Measurements from ENCODE around the gene PARD3. TPM values are rescaled to one million over a fixed set of nuclear protein-coding genes. Genes with fewer than 3 reads are reported as not detected.

The PARD3 gene
- total RNA-seq, 1 experiment from 2014 or later = 154 TPM

DNA sequence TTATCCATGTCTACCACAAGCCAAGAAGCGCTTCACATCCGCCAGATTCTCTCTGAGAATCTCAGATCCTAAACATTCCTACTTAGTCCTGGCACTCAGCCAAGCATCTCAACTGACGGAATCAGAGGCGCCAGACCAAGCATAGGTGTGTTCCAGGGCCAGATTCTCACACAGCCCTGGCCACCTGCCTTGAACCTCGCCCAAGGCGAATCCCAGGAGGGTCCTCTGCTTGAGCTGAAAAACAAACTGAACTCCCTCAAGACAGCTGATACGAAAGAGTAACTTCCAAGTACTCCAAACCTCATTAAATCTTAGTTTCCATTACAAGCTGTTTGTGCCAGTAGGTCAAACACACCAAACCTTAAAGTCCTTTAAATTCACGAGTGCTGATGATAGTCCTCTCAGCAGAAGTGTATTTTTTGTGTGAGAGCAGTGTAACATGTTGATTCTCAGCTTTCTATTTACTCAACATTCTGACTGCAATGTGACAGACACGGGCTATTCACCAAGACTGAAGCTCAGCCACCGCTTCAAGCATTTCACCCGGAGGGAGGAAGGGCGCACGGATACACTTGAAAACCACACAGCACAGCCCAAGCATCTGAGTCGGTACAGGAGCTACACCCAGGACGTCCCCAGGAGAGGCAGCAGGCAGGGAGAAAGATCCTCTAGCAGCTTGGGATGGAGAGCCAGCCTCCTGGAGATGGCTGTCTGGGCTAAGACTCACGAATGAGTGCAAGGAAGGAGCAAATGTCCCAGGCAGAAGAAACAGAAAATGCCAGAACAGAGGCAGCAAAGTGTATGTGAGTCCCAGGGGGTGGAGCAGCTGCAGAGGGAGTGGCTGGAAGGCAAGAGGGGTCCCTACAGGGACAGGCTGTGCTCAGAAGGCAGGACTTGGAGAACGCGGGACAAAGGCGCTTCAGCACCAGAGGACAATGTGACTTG is 6.0 kb downstream of the PARD3 start:
- no peak overlapping the region for H3K9ac ChIP-seq (ENCODE audit: low read length)
- no peak for ATAC-seq
- H4K20me1 ChIP-seq (ENCODE audit: low read length) = peaks cover 72% of the 10 kb centered on the region
- H3K4me2 ChIP-seq (ENCODE audit: low read length) = no peak overlapping the region
- peaks cover 95% of the 10 kb centered on the region for H3K79me2 ChIP-seq (ENCODE audit: low read length)
- H3K27me3 ChIP-seq (ENCODE audit: low read length) = no peaks in the 10 kb centered on the region
- no peaks in the 10 kb centered on the region for H3F3A ChIP-seq (ENCODE audit: low read length, unreplicated experiment)
- DNase-seq = no peak
- H3K9me2 ChIP-seq (replicated peaks; ENCODE audit: low read length) = no peaks in the 10 kb centered on the region
- POLR2A ChIA-PET (ENCODE audit: unreplicated experiment) = no interaction called here
- CTCF ChIA-PET = interaction anchor here (0.6 to 1.0 kb wide), 2 partner anchors 7 to 86 kb away, joined by 3 to 5 read pairs; no protein-coding TSS in a partner anchor
- no peak overlapping the region for H2AFZ ChIP-seq (ENCODE audit: low read length)
- no peaks in the 10 kb centered on the region for H3K9me3 ChIP-seq (ENCODE audit: low read length)
- intact Hi-C loops (cut with micrococcal nuclease) = no loop called here
- TF ChIP-seq EZH2phosphoT487 (IDR thresholded peaks at IDR 0.05; ENCODE audit: borderline replicate concordance, low read length) (no peak), EZH2 (IDR thresholded peaks at IDR 0.05; ENCODE audit: low read length, unreplicated experiment) (no peak)
- TF ChIP-seq, protein P1, sequence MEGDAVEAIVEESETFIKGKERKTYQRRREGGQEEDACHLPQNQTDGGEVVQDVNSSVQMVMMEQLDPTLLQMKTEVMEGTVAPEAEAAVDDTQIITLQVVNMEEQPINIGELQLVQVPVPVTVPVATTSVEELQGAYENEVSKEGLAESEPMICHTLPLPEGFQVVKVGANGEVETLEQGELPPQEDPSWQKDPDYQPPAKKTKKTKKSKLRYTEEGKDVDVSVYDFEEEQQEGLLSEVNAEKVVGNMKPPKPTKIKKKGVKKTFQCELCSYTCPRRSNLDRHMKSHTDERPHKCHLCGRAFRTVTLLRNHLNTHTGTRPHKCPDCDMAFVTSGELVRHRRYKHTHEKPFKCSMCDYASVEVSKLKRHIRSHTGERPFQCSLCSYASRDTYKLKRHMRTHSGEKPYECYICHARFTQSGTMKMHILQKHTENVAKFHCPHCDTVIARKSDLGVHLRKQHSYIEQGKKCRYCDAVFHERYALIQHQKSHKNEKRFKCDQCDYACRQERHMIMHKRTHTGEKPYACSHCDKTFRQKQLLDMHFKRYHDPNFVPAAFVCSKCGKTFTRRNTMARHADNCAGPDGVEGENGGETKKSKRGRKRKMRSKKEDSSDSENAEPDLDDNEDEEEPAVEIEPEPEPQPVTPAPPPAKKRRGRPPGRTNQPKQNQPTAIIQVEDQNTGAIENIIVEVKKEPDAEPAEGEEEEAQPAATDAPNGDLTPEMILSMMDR (conservative IDR thresholded peaks at IDR 0.05; ENCODE audit: low read depth, low read length) = no peak
- no peaks in the 10 kb centered on the region for H3K36me3 ChIP-seq (ENCODE audit: low read depth, low read length)
- H3K27ac ChIP-seq (ENCODE audit: low read length) = no peak overlapping the region
- H3K4me3 ChIP-seq (ENCODE audit: low read length) = no peak overlapping the region
- peaks cover 31% of the 10 kb centered on the region for H3K4me1 ChIP-seq (ENCODE audit: insufficient read depth, low read length)
- no TSS peak for BruUV-seq (replicated peaks)

DNA sequence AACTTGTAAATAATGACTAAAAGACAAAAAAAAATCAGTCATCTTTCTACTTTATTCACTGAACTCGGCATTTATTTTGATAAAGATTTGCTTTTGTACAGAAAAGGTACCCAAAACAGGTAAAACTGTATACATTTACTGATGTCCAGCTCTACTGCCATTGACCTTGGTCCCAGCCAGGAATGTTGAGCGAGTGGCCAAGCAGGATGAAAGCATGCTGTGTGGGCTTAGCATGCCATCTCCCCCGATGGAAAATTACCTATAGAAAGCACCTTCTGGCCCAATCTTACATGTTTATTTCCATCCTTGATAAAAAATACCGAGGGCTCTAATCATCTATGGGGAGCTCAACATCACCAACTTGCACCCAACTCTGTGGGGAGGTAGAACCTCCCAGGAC is 6.8 kb downstream of the PARD3 start:
- Histone ChIP-seq H3K36me3 (ENCODE audit: low read depth, low read length) (0 out of 2 replicates have a peak, but pooled peaks cover under 1% of the 10 kb centered on the region), H3K4me1 (ENCODE audit: insufficient read depth, low read length) (peaks cover 30% of the 10 kb centered on the region), H4K20me1 (ENCODE audit: low read length) (peaks cover 70% of the 10 kb centered on the region), H3K9ac (ENCODE audit: low read length) (no peak overlapping the region), H3F3A (ENCODE audit: low read length, unreplicated experiment) (no peaks in the 10 kb centered on the region), H3K4me2 (ENCODE audit: low read length) (no peak overlapping the region), H3K27me3 (ENCODE audit: low read length) (no peaks in the 10 kb centered on the region), H2AFZ (ENCODE audit: low read length) (no peak overlapping the region), H3K79me2 (ENCODE audit: low read length) (peaks cover 95% of the 10 kb centered on the region), H3K9me2 (replicated peaks; ENCODE audit: low read length) (no peaks in the 10 kb centered on the region), H3K27ac (ENCODE audit: low read length) (no peak overlapping the region), H3K9me3 (ENCODE audit: low read length) (no peaks in the 10 kb centered on the region), H3K4me3 (ENCODE audit: low read length) (no peak overlapping the region)
- DNase-seq = no peak
- no TSS peak for BruUV-seq (replicated peaks)
- ChIA-PET POLR2A (ENCODE audit: unreplicated experiment) (no interaction called here), CTCF (interaction anchor here (1.0 kb wide), 1 partner anchor 8 kb away, joined by 5 read pairs; no protein-coding TSS in a partner anchor)
- ATAC-seq = no peak
- intact Hi-C loops (cut with micrococcal nuclease) = no loop called here
- TF ChIP-seq, protein P1 (conservative IDR thresholded peaks at IDR 0.05; ENCODE audit: low read depth, low read length) = no peak
- no peak for TF ChIP-seq EZH2 (IDR thresholded peaks at IDR 0.05; ENCODE audit: low read length, unreplicated experiment)
- TF ChIP-seq EZH2phosphoT487 (IDR thresholded peaks at IDR 0.05; ENCODE audit: borderline replicate concordance, low read length) = no peak

DNA sequence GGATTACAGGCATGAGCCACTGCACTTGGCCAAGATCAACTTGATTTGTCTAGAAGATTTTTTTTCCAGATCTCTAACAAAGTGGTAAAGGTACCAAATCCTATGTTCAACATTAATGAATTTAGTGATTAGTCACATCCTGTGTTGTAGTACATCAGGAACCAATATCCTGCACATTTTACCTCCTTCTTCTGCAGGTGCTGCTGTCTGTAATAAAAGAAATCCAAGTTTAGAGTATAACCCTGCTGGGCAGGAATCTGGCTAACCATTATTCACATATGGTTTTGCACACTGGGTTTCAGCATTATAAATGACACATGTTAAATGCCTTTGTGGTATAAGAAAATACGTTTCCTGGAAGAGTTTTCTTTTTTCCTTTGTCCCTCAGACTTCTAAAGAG is 10.8 kb downstream of the PARD3 start:
- Histone ChIP-seq H3K27ac (ENCODE audit: low read length) (no peak overlapping the region), H4K20me1 (ENCODE audit: low read length) (peaks cover 46% of the 10 kb centered on the region), H3K9me2 (replicated peaks; ENCODE audit: low read length) (no peaks in the 10 kb centered on the region), H2AFZ (ENCODE audit: low read length) (no peak overlapping the region), H3K4me2 (ENCODE audit: low read length) (peak overlapping the region; percentile 0; the same call in 1 of the 2 replicates), H3K4me3 (ENCODE audit: low read length) (no peak overlapping the region), H3K36me3 (ENCODE audit: low read depth, low read length) (peaks cover 6% of the 10 kb centered on the region; the same call in 1 of the 2 replicates), H3K27me3 (ENCODE audit: low read length) (no peaks in the 10 kb centered on the region), H3K9me3 (ENCODE audit: low read length) (no peaks in the 10 kb centered on the region), H3F3A (ENCODE audit: low read length, unreplicated experiment) (no peaks in the 10 kb centered on the region), H3K9ac (ENCODE audit: low read length) (no peak overlapping the region), H3K4me1 (ENCODE audit: insufficient read depth, low read length) (peaks cover 11% of the 10 kb centered on the region), H3K79me2 (ENCODE audit: low read length) (peaks cover 92% of the 10 kb centered on the region)
- TF ChIP-seq EZH2phosphoT487 (IDR thresholded peaks at IDR 0.05; ENCODE audit: borderline replicate concordance, low read length) (no peak), EZH2 (IDR thresholded peaks at IDR 0.05; ENCODE audit: low read length, unreplicated experiment) (no peak)
- TF ChIP-seq, protein P1 (conservative IDR thresholded peaks at IDR 0.05; ENCODE audit: low read depth, low read length) = no peak
- BruUV-seq (replicated peaks) = no TSS peak
- DNase-seq (peak; percentile 86), ATAC-seq (peak; percentile 91)
- intact Hi-C loops (cut with micrococcal nuclease) = loop anchor here (2.0 kb wide), 1 partner anchor 36 kb away; no protein-coding TSS in a partner anchor
- POLR2A ChIA-PET (ENCODE audit: unreplicated experiment) = no interaction called here
- CTCF ChIA-PET = no interaction called here
